Bronchial epithelial cell (primary cell): Measurements from ENCODE around the gene DHRS13. TPM values are rescaled to one million over a fixed set of nuclear protein-coding genes. Genes with fewer than 3 reads are reported as not detected.
"Not testable (repeated sequence)": the region's sequence is repeated elsewhere in the genome, so short reads cannot be mapped to it uniquely, and the experiment has no call there.

Experiments
- DNase-seq: peaks from one replicate; pipeline ENCODE4 v3.0.0-alpha.2; 2010; ENCODE audit warnings: low read depth
- FAIRE-seq: peaks from 2 replicates; lab custom pipeline; 2011; peaks lifted over from hg19 to GRCh38; lab: Jason Lieb, UNC
- H3K27me3 ChIP-seq: 2 replicates; pipeline ENCODE4 v1.5.1; 2011; ENCODE audit warnings: low read length; ENCODE audit not compliant: control insufficient read depth, insufficient read depth
- H3K36me3 ChIP-seq: 2 replicates; pipeline ENCODE4 v1.5.1; 2011; ENCODE audit warnings: low read length; ENCODE audit not compliant: control insufficient read depth, insufficient read depth
- H3K4me3 ChIP-seq: 2 replicates; pipeline ENCODE4 v1.5.1; 2011; ENCODE audit warnings: mild to moderate bottlenecking, low read depth, low read length, control low read depth
- CTCF ChIP-seq: IDR thresholded peaks from 2 replicates; pipeline ENCODE4 v1.5.1; 2011; ENCODE audit warnings: mild to moderate bottlenecking, moderate library complexity, low read length, control low read depth, inconsistent platforms; ENCODE audit not compliant: insufficient read depth, severe bottlenecking
- total RNA-seq: library from RNA; depleted of rRNA; stranded (reverse); fragments of >200 nt; gene quantifications from 2 replicates; pipeline ENCODE4 v1.2.1, GENCODE V29; 2014

The DHRS13 gene
- total RNA-seq, 1 donor from 2014 or later = 11.3 TPM

GRCh38 chr17:28940675-28941074, 37.8 kb upstream of the DHRS13 start:
- no peak overlapping the region for H3K4me3 ChIP-seq
- H3K27me3 ChIP-seq = no peaks in the 10 kb centered on the region
- FAIRE-seq (no peak), DNase-seq (no peak)
- H3K36me3 ChIP-seq = no peaks in the 10 kb centered on the region
- no peak for TF ChIP-seq CTCF

- H3K36me3 ChIP-seq = no peaks in the 10 kb centered on the region
- no peaks in the 10 kb centered on the region for H3K27me3 ChIP-seq
- no peak overlapping the region for H3K4me3 ChIP-seq
- no peak for TF ChIP-seq CTCF
- DNase-seq (no peak), FAIRE-seq (no peak)
Measured at GRCh38 chr17:28940142-28940541, 37.3 kb upstream of the DHRS13 start.

- DNase-seq (no peak), FAIRE-seq (no peak)
- Histone ChIP-seq H3K36me3 (no peaks in the 10 kb centered on the region), H3K27me3 (no peaks in the 10 kb centered on the region), H3K4me3 (no peak overlapping the region)
- no peak for TF ChIP-seq CTCF
Measured at GRCh38 chr17:28938552-28938951, 35.7 kb upstream of the DHRS13 start.

GRCh38 chr17:28937044-28937729, 34.3 kb upstream of the DHRS13 start:
- TF ChIP-seq CTCF = no peak
- Histone ChIP-seq H3K36me3 (no peaks in the 10 kb centered on the region), H3K27me3 (no peaks in the 10 kb centered on the region), H3K4me3 (no peak overlapping the region)
- no peak for FAIRE-seq
- DNase-seq = peak; percentile 77

- Histone ChIP-seq H3K27me3 (no peaks in the 10 kb centered on the region), H3K36me3 (no peaks in the 10 kb centered on the region), H3K4me3 (no peak overlapping the region)
- TF ChIP-seq CTCF = no peak
- no peak for DNase-seq
- FAIRE-seq = no peak
Measured at GRCh38 chr17:28935744-28936460, 33.0 kb upstream of the DHRS13 start.

- H3K4me3 ChIP-seq, H3K27me3 ChIP-seq, H3K36me3 ChIP-seq, FAIRE-seq, DNase-seq: not testable (repeated sequence)
Measured at GRCh38 chr17:28934508-28934907, 31.6 kb upstream of the DHRS13 start.
